K562 (cell line): ENCODE measurements around the gene FAM222A. TPM values are rescaled to one million over a fixed set of nuclear protein-coding genes. Genes with fewer than 3 reads are reported as not detected.

Experiments
- ATAC-seq: fragments of 200-7000 bp; cut with Tn5 transposase; 3 replicates; pipeline ENCODE4 v1.9.1; 2020; ENCODE audit warnings: moderate library complexity
- BruUV-seq: library from RNA; stranded (reverse); fragments of 400-500 nt; replicated peaks from 2 replicates; lab custom pipeline; 2021; lab: Mats Ljungman, UMichigan
- CTCF ChIA-PET: fragments of 300-600 bp; formaldehyde crosslinking; extraction: SDS; loops from one replicate; lab custom pipeline; 2021; ENCODE audit warnings: low intra/inter-chr PET ratio; lab: Yijun Ruan, JAX
- POLR2A ChIA-PET: fragments of 300-600, 350-650 bp; sonication (Branson Sonifier 250); formaldehyde crosslinking; extraction: SDS; loops from one replicate; lab custom pipeline; 2021; ENCODE audit warnings: antibody characterized with exemption, inconsistent platforms; lab: Yijun Ruan, JAX
- DNase-seq, 4 experiments: peaks; one replicate each; pipeline versions ENCODE4 v3.0.0 to v3.0.0-alpha.2; 2011 to 2018; ENCODE audit warnings: low spot score in 3 of 4, mixed read lengths in 3 of 4; ENCODE audit errors: extremely low read depth in 1 of 4
- FAIRE-seq: peaks from 2 replicates; lab custom pipeline; 2011; peaks lifted over from hg19 to GRCh38; lab: Jason Lieb, UNC
- H2AFZ ChIP-seq: 2 replicates; pipeline ENCODE4 v1.6.0; 2011; ENCODE audit warnings: low read depth, low read length, control low read depth, inconsistent platforms
- H3K27ac ChIP-seq: fragments of 200-600 bp; 3 replicates; pipeline ENCODE4 v1.8.0; 2011; ENCODE audit warnings: low read depth, mild to moderate bottlenecking, control low read depth, inconsistent platforms, low read length, moderate library complexity, mixed read lengths; ENCODE audit errors: extremely low read depth
- H3K27me3 ChIP-seq, 2 experiments: fragments of 300-600 bp in 1 of 2; 2 replicates in 1 of 2; 3 replicates in 1 of 2; pipeline versions ENCODE4 v1.6.0 to v1.8.0; 2011; ENCODE audit warnings: inconsistent platforms in 2 of 2, low read length in 2 of 2, mild to moderate bottlenecking in 1 of 2, mixed read lengths in 1 of 2, moderate library complexity in 1 of 2; ENCODE audit not compliant: control insufficient read depth in 2 of 2, insufficient read depth in 2 of 2
- H3K36me3 ChIP-seq: fragments of 300-600 bp; 3 replicates; pipeline ENCODE4 v1.8.0; 2011; ENCODE audit warnings: mild to moderate bottlenecking, low read length, inconsistent platforms; ENCODE audit not compliant: control insufficient read depth, insufficient read depth
- H3K4me1 ChIP-seq, 2 experiments: fragments of 200-600 bp in 1 of 2; replicated peaks in 1 of 2; 2 replicates in 1 of 2; 3 replicates in 1 of 2; pipeline versions ENCODE4 v1.5.1 to v1.8.0; 2011; ENCODE audit warnings: inconsistent platforms in 2 of 2, low read length in 2 of 2, mild to moderate bottlenecking in 1 of 2, mixed read lengths in 1 of 2, moderate library complexity in 1 of 2; ENCODE audit not compliant: control insufficient read depth in 2 of 2, insufficient read depth in 2 of 2
- H3K4me2 ChIP-seq: 2 replicates; pipeline ENCODE4 v1.6.1; 2011; ENCODE audit warnings: low read length, control low read depth, inconsistent platforms, mixed read lengths; ENCODE audit not compliant: insufficient read depth
- H3K4me3 ChIP-seq: fragments of 200-600 bp; sonication (generic), shearing (Covaris generic); 2 replicates; pipeline ENCODE4 v1.5.1; 2016; ENCODE audit warnings: control low read depth, inconsistent platforms
- H3K79me2 ChIP-seq: fragments of 200-600 bp; 3 replicates; pipeline ENCODE4 v1.8.0; 2011; ENCODE audit warnings: low read length, inconsistent platforms; ENCODE audit not compliant: control insufficient read depth, insufficient read depth
- H3K9ac ChIP-seq, 2 experiments: 2 replicates each; pipeline versions ENCODE4 v1.6.0 to v1.6.1; 2011; ENCODE audit warnings: low read depth in 2 of 2, low read length in 2 of 2, control low read depth in 1 of 2, inconsistent platforms in 1 of 2, mild to moderate bottlenecking in 1 of 2, mixed read lengths in 1 of 2; ENCODE audit not compliant: insufficient read depth in 1 of 2
- H3K9me1 ChIP-seq: one replicate; pipeline ENCODE4 v1.6.0; 2011; ENCODE audit warnings: inconsistent platforms, mild to moderate bottlenecking, low read length, moderate library complexity; ENCODE audit not compliant: control insufficient read depth, insufficient read depth
- H3K9me3 ChIP-seq: replicated peaks from 2 replicates; pipeline ENCODE4 v1.5.1; 2011; ENCODE audit warnings: low read depth, low read length, inconsistent platforms; ENCODE audit not compliant: control insufficient read depth, insufficient read depth
- H4K20me1 ChIP-seq: replicated peaks from 2 replicates; pipeline ENCODE4 v1.6.1; 2011; ENCODE audit warnings: low read length, inconsistent platforms, mixed read lengths; ENCODE audit not compliant: control insufficient read depth, insufficient read depth
- CCAR2 ChIP-seq: fragments of 200-400 bp; formaldehyde crosslinking; IDR thresholded peaks from 2 replicates; pipeline ENCODE4 v1.6.1; 2017; ENCODE audit warnings: mild to moderate bottlenecking, low read depth, low read length
- CEBPG ChIP-seq, 3 experiments: fragments of 200-800 bp in 1 of 3; sonication (Bioruptor generic) in 1 of 3; sonication (generic) in 1 of 3; formaldehyde crosslinking in 1 of 3; IDR thresholded peaks in 2 of 3; conservative IDR thresholded peaks in 1 of 3; 2 replicates each; pipeline versions ENCODE4 v1.6.1 to v1.8.0; 2016 to 2022; ENCODE audit warnings: missing compliant biosample characterization in 2 of 3, missing genetic modification characterization in 2 of 3, mild to moderate bottlenecking in 1 of 3, missing genetic modification reagents in 1 of 3
- JUND ChIP-seq, 2 experiments: IDR thresholded peaks; 2 replicates in 1 of 2; 3 replicates in 1 of 2; pipeline ENCODE4 v1.6.1; 2011; ENCODE audit warnings: borderline replicate concordance in 2 of 2, low read depth in 2 of 2, low read length in 2 of 2, improper control_type of control experiment in 1 of 2, missing biosample characterization in 1 of 2, missing genetic modification characterization in 1 of 2, missing genetic modification reagents in 1 of 2
- ZNF311 ChIP-seq: fragments of 250-450 bp; sonication (Bioruptor Pico); IDR thresholded peaks from 2 replicates; pipeline ENCODE4 v1.4.0; 2020; ENCODE audit warnings: mild to moderate bottlenecking, moderate library complexity
- WGBS: fragments of 100-300 bp; shearing (Covaris generic); methylation state at CpG from one replicate; pipeline ENCODE4 v1.1.6; 2016; ENCODE audit warnings: low coverage, mixed read lengths; ENCODE audit not compliant: insufficient coverage; ENCODE audit errors: missing lambda C conversion rate; 5-methylcytosine and 5-hydroxymethylcytosine counted together
- in situ Hi-C: fragments of 300-500 bp; cut with MboI; formaldehyde crosslinking; loops from 4 replicates; pipeline ENCODE4 v1.15.0; 2018; ENCODE audit warnings: inconsistent platforms, mixed read lengths
- intact Hi-C: fragments of 100-400 bp; cut with micrococcal nuclease; formaldehyde crosslinking; loops from 2 replicates; pipeline ENCODE4 v1.14.2; 2022
- polyA plus RNA-seq, 8 experiments: library from polyadenylated mRNA; depleted of rRNA in 4 of 8; stranded (reverse) in 5 of 8; unstranded in 3 of 8; fragments of >200 nt; fragmentation: Nextera tagmentation in 2 of 8; fragmentation: Illumina TruSeq in 1 of 8; extraction: Ambion mirVana in 2 of 8; extraction: Trizol in 1 of 8; gene quantifications; 2 replicates each; pipeline versions ENCODE4 v1.2.1 to v1.2.3, GENCODE V29; 2011 to 2014; ENCODE audit warnings: inconsistent platforms in 1 of 8, missing spikeins in 1 of 8
- total RNA-seq, 7 experiments: library from RNA; depleted of rRNA in 6 of 7; stranded (reverse); fragments of >200 nt in 6 of 7; fragmentation: Illumina TruSeq in 2 of 7; extraction: Trizol in 2 of 7; gene quantifications; 2 replicates each; pipeline versions ENCODE4 v1.2.1 to v1.2.3, GENCODE V29; 2011 to 2021; ENCODE audit warnings: low replicate concordance in 1 of 7
- TF ChIP-seq, protein P1 (sequence below), 2 experiments: fragments of 450-650 bp in 1 of 2; sonication (generic) in 1 of 2; formaldehyde crosslinking in 1 of 2; IDR thresholded peaks in 1 of 2; conservative IDR thresholded peaks in 1 of 2; 2 replicates each; pipeline versions ENCODE4 v1.6.1 to v1.8.1; 2016 to 2023; ENCODE audit warnings: mild to moderate bottlenecking in 2 of 2, moderate library complexity in 2 of 2, inconsistent platforms in 1 of 2, missing genetic modification reagents in 1 of 2

Gene FAM222A
- total and polyA plus RNA-seq, 9 of the 15 experiments (the other 6 are each of a cell fraction or from before 2014, with no cell fraction given) = 0.03 to 0.36 (median 0.12) TPM; not detected in 1

DNA sequence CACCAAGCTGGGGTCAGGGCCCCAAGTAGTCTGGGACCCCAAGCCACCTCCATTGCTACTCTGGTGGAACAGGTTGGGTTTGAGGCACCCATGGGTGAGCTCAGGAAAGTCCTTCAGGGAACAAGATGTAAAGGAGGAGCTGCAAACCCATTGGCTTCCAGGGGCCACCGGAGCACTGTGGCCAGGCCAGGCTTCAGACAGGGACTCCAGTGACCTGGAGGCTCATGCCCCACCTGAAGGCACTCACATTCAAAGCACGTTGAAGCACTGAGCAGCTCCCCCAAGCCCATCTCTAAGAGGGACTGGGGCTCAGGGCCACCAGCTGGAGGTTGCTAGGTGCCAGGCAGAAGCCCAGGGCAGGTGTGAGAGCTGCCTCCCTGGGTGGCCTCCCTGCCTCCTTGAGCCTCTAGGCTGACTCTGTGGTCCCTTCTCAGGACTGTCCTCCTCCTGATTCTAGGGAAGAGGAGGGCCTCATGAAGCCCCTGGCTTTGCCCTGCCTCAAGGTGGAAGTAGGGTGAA is 49.1 kb downstream of the FAM222A start:
- Histone ChIP-seq H3K9ac (no peak overlapping the region), H3K27me3 (peaks cover 28 to 77% of the 10 kb centered on the region in 2 experiments; a peak in 4 of 5 replicates), H3K4me2 (no peak overlapping the region), H2AFZ (no peak overlapping the region), H3K9me3 (no peaks in the 10 kb centered on the region), H4K20me1 (no peaks in the 10 kb centered on the region; the same call in 1 of the 2 replicates), H3K9me1 (no peaks in the 10 kb centered on the region), H3K27ac (no peak overlapping the region), H3K4me1 (no peaks in the 10 kb centered on the region; a peak in 1 of 5 replicates), H3K4me3 (no peak overlapping the region), H3K36me3 (no peaks in the 10 kb centered on the region), H3K79me2 (no peaks in the 10 kb centered on the region)
- intact Hi-C loops = no loop called here
- DNase-seq (no peak), ATAC-seq (no peak), FAIRE-seq (no peak)
- ChIA-PET CTCF (no interaction called here), POLR2A (interaction anchor here (0.7 to 1.3 kb wide), 2 partner anchors 18 to 561 kb away, joined by 3 to 4 read pairs; no protein-coding TSS in a partner anchor)
- TF ChIP-seq ZNF311 (CRISPR knock-in tag) = no peak
- 8% methylated on average over 2 of the region's 2 CpGs for WGBS
- no TSS peak for BruUV-seq
- in situ Hi-C loops = no loop called here

DNA sequence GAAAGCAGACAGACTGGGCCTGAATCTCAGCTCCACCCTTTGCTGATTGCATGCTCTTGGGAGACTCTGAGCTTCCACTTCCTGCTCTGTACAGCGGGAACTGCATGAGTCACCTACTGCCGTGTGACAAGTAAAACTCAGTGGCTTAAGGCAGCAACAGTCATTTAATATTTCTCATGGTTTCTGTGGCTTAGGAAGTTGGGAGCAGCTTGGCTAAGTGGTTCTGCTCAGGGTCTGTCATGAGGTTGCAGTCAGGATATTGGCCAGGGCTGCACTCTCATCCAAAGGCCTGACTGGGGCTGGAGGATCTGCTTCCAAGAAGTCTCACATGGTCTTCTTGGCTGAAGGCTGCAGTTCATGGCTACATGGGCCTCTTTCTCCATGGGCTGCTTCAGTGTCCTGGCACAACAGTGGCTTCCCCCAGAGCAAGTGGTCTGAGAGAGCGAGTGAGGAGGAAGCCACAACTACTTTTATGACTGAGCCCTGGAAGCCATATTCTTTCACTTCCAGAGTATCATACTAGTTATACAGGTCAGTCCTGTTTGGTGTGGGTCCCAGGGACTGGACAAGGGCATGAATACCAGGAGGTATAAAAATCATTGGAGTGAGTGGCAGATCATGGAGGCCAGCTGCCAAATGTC is 49.7 kb downstream of the FAM222A start:
- H3K4me1 ChIP-seq = peaks cover 0 to 5% of the 10 kb centered on the region in 2 experiments; a peak in 2 of 5 replicates
- BruUV-seq = no TSS peak
- FAIRE-seq = no peak
- no peaks in the 10 kb centered on the region for H3K9me3 ChIP-seq
- intact Hi-C loops = no loop called here
- no peak overlapping the region for H3K4me3 ChIP-seq
- DNase-seq = peak in 1 of 4 experiments; percentile 10
- H3K27me3 ChIP-seq = peaks cover 33 to 77% of the 10 kb centered on the region in 2 experiments; a peak in 4 of 5 replicates
- ATAC-seq = peak; percentile 65
- peak; percentile 51; the same call in 1 of the 2 replicates for TF ChIP-seq JUND (IDR thresholded peaks at IDR 0.05; ENCODE audit: borderline replicate concordance, low read depth, low read length)
- TF ChIP-seq JUND (tag; IDR thresholded peaks at IDR 0.05; ENCODE audit: borderline replicate concordance, low read depth, low read length) = no peak; the same call in 2 of the 3 replicates
- no peak for TF ChIP-seq CCAR2
- TF ChIP-seq, protein P1, sequence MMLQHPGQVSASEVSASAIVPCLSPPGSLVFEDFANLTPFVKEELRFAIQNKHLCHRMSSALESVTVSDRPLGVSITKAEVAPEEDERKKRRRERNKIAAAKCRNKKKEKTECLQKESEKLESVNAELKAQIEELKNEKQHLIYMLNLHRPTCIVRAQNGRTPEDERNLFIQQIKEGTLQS (IDR thresholded peaks at IDR 0.05) = peak; percentile 33; the same call in 1 of the 2 replicates
- TF ChIP-seq, protein P1 (CRISPR knock-in tag; conservative IDR thresholded peaks at IDR 0.05) = no peak
- TF ChIP-seq CEBPG (CRISPR knock-in tag; IDR thresholded peaks at IDR 0.05) = 0 out of 2 replicates have a peak, but pooled peaks have one; percentile 15
- TF ChIP-seq CEBPG (tag; conservative IDR thresholded peaks at IDR 0.05 in 1 of 2, IDR thresholded peaks at IDR 0.05 in 1 of 2) = no peak
- TF ChIP-seq, all 486 proteins: peak for 3
- Histone ChIP-seq H4K20me1 (no peaks in the 10 kb centered on the region; the same call in 1 of the 2 replicates), H3K27ac (no peak overlapping the region), H3K9me1 (no peaks in the 10 kb centered on the region), H3K36me3 (no peaks in the 10 kb centered on the region), H3K9ac (no peak overlapping the region), H3K79me2 (no peaks in the 10 kb centered on the region), H3K4me2 (no peak overlapping the region), H2AFZ (no peak overlapping the region)
- 3% methylated on average over 3 of the region's 3 CpGs for WGBS
- ChIA-PET CTCF (no interaction called here), POLR2A (interaction anchor here (0.6 to 1.5 kb wide), 3 partner anchors 9 to 164 kb away, joined by 3 read pairs; no protein-coding TSS in a partner anchor)
- in situ Hi-C loops = no loop called here
